SIG-M5 (cell line): ENCODE measurements around the gene EFNB2.

Source experiments
- DNase-seq: peaks from one replicate; lab custom pipeline; 2025; lab: John Stamatoyannopoulos, UW

Gene EFNB2

GRCh38 chr13:106449096-106449495 lies 86.4 kb downstream of the EFNB2 start:
- no peak for DNase-seq

GRCh38 chr13:106445996-106446395 lies 89.5 kb downstream of the EFNB2 start:
- DNase-seq, result no peak

- no peak for DNase-seq
These were observed 91.7 kb downstream of the EFNB2 start for GRCh38 chr13:106443607-106444322.

GRCh38 chr13:106440866-106441265 lies 94.6 kb downstream of the EFNB2 start:
- DNase-seq, result no peak
